ENCODE data around the gene EIF4G1. TPM values are rescaled to one million over a fixed set of nuclear protein-coding genes. Genes with fewer than 3 reads are reported as not detected.

The EIF4G1 gene
- total and polyA plus RNA-seq, 8 donors = 118 to 207 (median 174) TPM

DNA sequence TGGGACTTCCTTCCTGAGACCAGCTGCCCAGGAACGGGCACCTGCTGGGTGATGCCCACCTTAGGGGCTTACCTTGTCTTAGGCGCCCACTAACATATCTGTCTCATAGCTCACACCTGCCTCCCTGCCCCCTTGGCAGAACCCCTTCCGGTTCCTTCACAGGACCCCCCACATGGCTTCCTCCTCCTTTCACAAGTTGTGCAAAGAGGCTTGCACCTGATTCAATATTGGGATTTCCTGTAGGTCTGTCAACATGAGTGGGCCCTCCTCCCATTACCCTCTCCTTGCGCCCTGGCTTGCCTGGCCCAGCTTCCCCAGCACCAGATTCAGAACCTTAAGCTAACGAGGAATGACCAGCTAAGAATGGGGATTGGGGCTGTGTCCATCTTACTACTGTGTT is 63.0 kb downstream of the EIF4G1 start:
- DNase-seq (peak in 3 of 6 donors; percentile 23 to 40 (median 34)), FAIRE-seq (no peak), ATAC-seq (peak in 3 of 4 donors; percentile 15 to 31 (median 24))
- H3K4me1 ChIP-seq = peaks cover 7 to 15% (median 10%) of the 10 kb centered on the region in 3 donors
- intact Hi-C loops (cut with DNase I) = loop anchor here in 1 of 3 donors (5.0 kb wide), 1 partner anchor 160 kb away; no protein-coding TSS in a partner anchor
- TF ChIP-seq, protein P1, sequence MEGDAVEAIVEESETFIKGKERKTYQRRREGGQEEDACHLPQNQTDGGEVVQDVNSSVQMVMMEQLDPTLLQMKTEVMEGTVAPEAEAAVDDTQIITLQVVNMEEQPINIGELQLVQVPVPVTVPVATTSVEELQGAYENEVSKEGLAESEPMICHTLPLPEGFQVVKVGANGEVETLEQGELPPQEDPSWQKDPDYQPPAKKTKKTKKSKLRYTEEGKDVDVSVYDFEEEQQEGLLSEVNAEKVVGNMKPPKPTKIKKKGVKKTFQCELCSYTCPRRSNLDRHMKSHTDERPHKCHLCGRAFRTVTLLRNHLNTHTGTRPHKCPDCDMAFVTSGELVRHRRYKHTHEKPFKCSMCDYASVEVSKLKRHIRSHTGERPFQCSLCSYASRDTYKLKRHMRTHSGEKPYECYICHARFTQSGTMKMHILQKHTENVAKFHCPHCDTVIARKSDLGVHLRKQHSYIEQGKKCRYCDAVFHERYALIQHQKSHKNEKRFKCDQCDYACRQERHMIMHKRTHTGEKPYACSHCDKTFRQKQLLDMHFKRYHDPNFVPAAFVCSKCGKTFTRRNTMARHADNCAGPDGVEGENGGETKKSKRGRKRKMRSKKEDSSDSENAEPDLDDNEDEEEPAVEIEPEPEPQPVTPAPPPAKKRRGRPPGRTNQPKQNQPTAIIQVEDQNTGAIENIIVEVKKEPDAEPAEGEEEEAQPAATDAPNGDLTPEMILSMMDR (IDR thresholded peaks at IDR 0.05) = no peak
- no peak overlapping the region for H3K4me3 ChIP-seq
- H3K27me3 ChIP-seq = no peaks in the 10 kb centered on the region
- 61 to 62% methylated on average over 5 of the region's 5 CpGs for WGBS, 2 donors
- H3K9me3 ChIP-seq = no peaks in the 10 kb centered on the region
- H3K27ac ChIP-seq = peak overlapping the region in 2 of 4 donors; percentile 57 to 80
- no peaks in the 10 kb centered on the region for H3K36me3 ChIP-seq

DNA sequence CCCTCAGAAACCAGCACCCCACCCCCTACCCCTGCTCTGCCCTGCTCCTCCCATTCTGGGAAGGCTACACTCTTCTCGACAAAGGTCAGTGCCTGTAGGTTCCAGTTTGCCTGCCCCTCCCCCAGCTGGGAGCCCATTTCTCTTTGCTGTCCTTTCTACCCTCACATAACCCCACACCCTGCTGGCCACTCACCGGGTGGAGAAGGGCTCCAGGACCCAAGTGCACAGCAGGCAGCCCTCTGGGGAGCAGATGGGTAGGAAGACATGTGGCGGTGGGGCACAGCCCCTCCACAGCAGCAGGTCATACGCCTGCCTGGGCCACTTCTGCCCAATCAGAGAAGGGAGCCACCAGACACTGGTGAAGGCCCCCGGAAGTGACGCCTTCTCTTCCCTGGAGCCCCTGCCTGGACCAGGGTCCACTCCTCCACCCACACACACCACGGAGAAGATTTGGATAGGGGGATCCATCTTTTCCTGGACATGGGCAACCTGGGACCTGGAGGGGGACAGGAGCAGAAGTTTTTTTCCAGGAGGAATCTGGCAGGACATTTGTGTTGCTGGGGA is 63.6 kb downstream of the EIF4G1 start, which contains the start of gene THPO:
Gene THPO (minus strand): TSS at position 326 of the 564 bp plus-strand sequence. CDS start 1,948 bp downstream, outside the sequence.
- WGBS, 2 donors = 70% methylated on average over 7 of the region's 7 CpGs
- no peak within 1 kb of the TSS for H3K4me3 ChIP-seq
- intact Hi-C loops (cut with DNase I) = loop anchor here in 1 of 3 donors (5.0 kb wide), 1 partner anchor 159 kb away; no protein-coding TSS in a partner anchor
- FAIRE-seq = no peak
- H3K36me3 ChIP-seq = no peaks in the 10 kb centered on the region
- H3K27me3 ChIP-seq = no peaks in the 10 kb centered on the region
- TF ChIP-seq, protein P1 (IDR thresholded peaks at IDR 0.05) = no peak
- H3K4me1 ChIP-seq = peaks cover 7 to 15% (median 10%) of the 10 kb centered on the region in 3 donors
- peak in 5 of 6 donors; percentile 69 to 86 (median 80) for DNase-seq
- peak; percentile 36 to 87 (median 78) for ATAC-seq
- no peaks in the 10 kb centered on the region for H3K9me3 ChIP-seq
- H3K27ac ChIP-seq = peak within 1 kb of the TSS in 2 of 4 donors; percentile 57 to 80

DNA sequence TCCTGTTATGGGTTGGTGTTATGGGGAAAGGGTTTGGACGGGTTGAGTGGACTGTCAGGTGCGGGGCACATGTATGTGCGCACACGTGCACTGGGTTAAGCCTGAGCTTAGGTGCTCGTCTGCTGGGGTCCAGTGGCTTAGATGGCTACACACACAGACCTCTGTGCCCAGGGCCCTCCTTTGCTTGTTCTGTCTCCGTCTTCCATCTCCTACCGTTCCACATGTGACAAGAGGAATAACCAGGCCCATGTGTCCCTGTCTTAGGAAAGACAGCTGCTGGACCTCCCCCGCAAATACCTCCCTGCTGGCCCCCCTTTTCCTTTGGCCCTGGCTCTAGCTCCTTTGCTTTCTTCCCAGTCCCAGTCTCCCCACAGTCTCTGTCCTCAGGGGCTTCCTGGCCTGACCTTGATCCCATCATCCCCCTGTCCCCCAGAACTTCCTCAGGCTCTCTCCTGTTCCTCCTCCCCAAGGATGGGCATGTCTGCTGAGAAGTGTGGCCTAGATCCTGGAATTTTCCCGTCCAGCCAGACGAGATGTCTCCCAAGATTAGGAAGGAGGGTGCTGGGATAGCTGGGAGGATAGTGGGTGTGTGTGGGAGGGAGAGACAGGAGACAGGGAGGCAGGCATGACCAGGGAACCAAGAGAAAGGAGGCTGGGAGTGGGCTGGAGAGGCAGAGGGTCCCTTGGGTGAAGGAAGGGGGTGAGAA is 64.4 kb downstream of the EIF4G1 start:
- intact Hi-C loops (cut with DNase I) = loop anchor here in 1 of 3 donors (5.0 kb wide), 1 partner anchor 158 kb away; no protein-coding TSS in a partner anchor
- FAIRE-seq (no peak), ATAC-seq (no peak), DNase-seq (peak in 2 of 6 donors; percentile 22 to 51)
- Histone ChIP-seq H3K4me3 (no peak overlapping the region), H3K36me3 (no peaks in the 10 kb centered on the region), H3K27me3 (no peaks in the 10 kb centered on the region), H3K27ac (peak overlapping the region in 2 of 4 donors; percentile 57 to 80), H3K4me1 (peaks cover 7 to 15% (median 10%) of the 10 kb centered on the region in 3 donors), H3K9me3 (no peaks in the 10 kb centered on the region)
- WGBS, 2 donors = 86 to 87% methylated on average over 10 of the region's 10 CpGs
- TF ChIP-seq, protein P1 (IDR thresholded peaks at IDR 0.05) = no peak

DNA sequence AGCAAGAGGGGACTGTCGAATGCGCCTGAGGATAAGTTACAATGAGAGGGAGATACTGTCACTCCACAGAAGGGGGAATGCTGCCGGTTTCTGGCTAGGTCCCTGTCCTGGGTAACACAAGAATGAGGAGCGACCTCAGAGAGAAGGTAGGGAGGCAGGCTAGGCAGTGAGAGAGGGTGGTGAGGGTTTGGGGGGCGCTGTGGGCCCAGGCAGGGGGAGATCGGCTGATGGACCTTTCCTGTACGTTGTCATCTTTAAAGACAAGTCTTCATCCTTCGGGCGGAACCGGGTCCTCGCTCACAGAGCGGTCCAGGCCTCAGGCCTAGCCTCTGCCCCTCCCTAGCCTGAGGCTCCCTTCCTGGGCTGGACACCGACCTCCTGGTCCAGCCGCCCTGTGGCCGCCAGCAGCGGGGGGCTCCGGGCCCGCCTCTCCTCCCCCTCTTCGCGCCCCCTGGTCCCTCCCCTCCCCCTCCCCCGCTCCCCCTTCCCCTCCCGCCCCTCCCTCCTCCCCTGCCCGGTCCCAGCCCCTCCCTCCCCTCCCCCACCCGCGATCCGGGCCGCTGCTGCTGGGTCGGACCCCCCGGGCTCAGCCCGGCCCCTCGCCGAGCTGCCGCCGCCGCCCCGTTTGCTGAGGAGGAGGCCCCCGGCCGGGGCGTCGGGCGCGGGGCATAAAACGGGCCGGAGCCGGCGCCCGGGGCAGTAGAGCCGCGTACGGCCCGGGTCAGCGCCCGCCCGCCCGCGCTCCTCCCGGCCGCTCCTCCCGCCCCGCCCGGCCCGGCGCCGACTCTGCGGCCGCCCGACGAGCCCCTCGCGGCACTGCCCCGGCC is 65.2 kb downstream of the EIF4G1 start, which contains the start of gene CHRD:
Gene CHRD (plus strand): TSS at position 697 of the 827 bp plus-strand sequence. CDS start 265 bp downstream, outside the sequence.
- Histone ChIP-seq H3K27me3 (no peaks in the 10 kb centered on the region), H3K4me3 (peak within 1 kb of the TSS; percentile 21 to 52 (median 39)), H3K4me1 (peaks cover 7 to 15% (median 10%) of the 10 kb centered on the region in 3 donors), H3K9me3 (no peaks in the 10 kb centered on the region), H3K36me3 (no peaks in the 10 kb centered on the region), H3K27ac (peak within 1 kb of the TSS in 2 of 4 donors; percentile 57 to 80)
- peak in 2 of 4 donors; percentile 13 to 14 for ATAC-seq
- intact Hi-C loops (cut with DNase I) = loop anchor here in 2 of 3 donors (5.0 to 10.0 kb wide), 2 partner anchors 155 to 158 kb away; no protein-coding TSS in a partner anchor
- no peak for FAIRE-seq
- 19 to 70% methylated on average over 14 to 65 of the region's 71 CpGs for WGBS, 2 donors
- TF ChIP-seq, protein P1 (IDR thresholded peaks at IDR 0.05) = no peak
- peak in 3 of 6 donors; percentile 29 to 72 (median 63) for DNase-seq
